ENCODE measurements around the gene ADGRA3. TPM values are rescaled to one million over a fixed set of nuclear protein-coding genes. Genes with fewer than 3 reads are reported as not detected.

The ADGRA3 gene
- total and polyA plus RNA-seq, 2 donors (not counting 3 experiments of a cell fraction or from before 2014, with no cell fraction given) = 17.2 to 36.2 TPM

DNA sequence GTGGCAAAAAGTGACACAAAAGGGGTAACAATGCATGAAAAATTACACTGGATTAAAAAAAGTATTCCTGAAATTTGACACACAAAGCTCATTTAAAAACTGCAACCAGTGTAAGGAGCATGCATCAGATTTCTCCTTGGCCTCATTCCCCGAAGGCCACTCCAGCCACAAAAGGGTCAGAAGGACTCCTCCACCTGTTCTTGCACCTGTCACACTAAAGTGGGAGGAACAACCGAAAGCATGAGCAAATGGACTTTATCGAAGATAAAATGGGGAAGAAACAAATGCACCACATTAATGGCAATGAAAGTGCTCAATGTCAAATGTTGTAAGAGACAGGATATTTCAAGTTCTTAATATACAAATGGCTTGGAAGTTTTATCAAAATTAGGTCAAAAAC is 88.2 kb downstream of the ADGRA3 start:
- Histone ChIP-seq H3K36me3 (ENCODE audit: control insufficient read depth in 2 of 2, extremely low read depth in 1 of 2, insufficient read depth in 2 of 2, low read length in 2 of 2) (no peaks in the 10 kb centered on the region), H4K20me1 (replicated peaks; ENCODE audit: control insufficient read depth, extremely low read depth, insufficient read depth, low read length) (no peaks in the 10 kb centered on the region), H3K27me3 (ENCODE audit: control insufficient read depth in 2 of 2, insufficient read depth in 2 of 2, low read length in 2 of 2) (no peaks in the 10 kb centered on the region), H3K27ac (ENCODE audit: insufficient read depth, low read depth, low read length) (no peak overlapping the region), H3K79me2 (ENCODE audit: control insufficient read depth, insufficient read depth, low read length) (no peaks in the 10 kb centered on the region), H3K9me1 (replicated peaks; ENCODE audit: control insufficient read depth, extremely low read depth, insufficient read depth, low read length) (no peaks in the 10 kb centered on the region), H2AFZ (ENCODE audit: low read depth, low read length) (no peak overlapping the region), H3K4me1 (ENCODE audit: control insufficient read depth, extremely low read depth, insufficient read depth, low read length) (no peaks in the 10 kb centered on the region), H3K4me3 (replicated peaks in 1 of 3; ENCODE audit: insufficient read depth in 1 of 3, low read depth in 1 of 3, low read length in 3 of 3) (no peak overlapping the region), H3K4me2 (ENCODE audit: insufficient read depth, low read length) (no peak overlapping the region), H3K9ac (replicated peaks; ENCODE audit: extremely low read depth, insufficient read depth, low read length) (no peak overlapping the region), H3K9me3 (replicated peaks; ENCODE audit: control insufficient read depth, insufficient read depth, low read length) (no peaks in the 10 kb centered on the region)
- ChIA-PET POLR2A (no interaction called here), CTCF (interaction anchor here (0.7 to 1.7 kb wide), 2 partner anchors 39 to 180 kb away, joined by 3 to 5 read pairs; no protein-coding TSS in a partner anchor)
- dilution Hi-C loops (cut with MboI; ENCODE audit: extremely low pct_ligation_motif_present, low sequenced_read_pairs) = no loop called here
- intact Hi-C loops (cut with micrococcal nuclease) = no loop called here
- no peak for DNase-seq (ENCODE audit: low read depth, low spot score)
- no peak for TF ChIP-seq POLR2A (IDR thresholded peaks at IDR 0.05; ENCODE audit: low read depth, low read length)
- no peak for TF ChIP-seq JUN (IDR thresholded peaks at IDR 0.05; ENCODE audit: borderline replicate concordance, insufficient read depth, insufficient read length, low read depth)
- TF ChIP-seq, protein P1, sequence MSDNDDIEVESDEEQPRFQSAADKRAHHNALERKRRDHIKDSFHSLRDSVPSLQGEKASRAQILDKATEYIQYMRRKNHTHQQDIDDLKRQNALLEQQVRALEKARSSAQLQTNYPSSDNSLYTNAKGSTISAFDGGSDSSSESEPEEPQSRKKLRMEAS (IDR thresholded peaks at IDR 0.05; ENCODE audit: insufficient read depth, insufficient read length) = no peak
- TF ChIP-seq EZH2 (IDR thresholded peaks at IDR 0.05; ENCODE audit: borderline replicate concordance, low read depth, low read length, severe bottlenecking) = no peak
- TF ChIP-seq FOS (IDR thresholded peaks at IDR 0.05; ENCODE audit: borderline replicate concordance, insufficient read depth, low read length) = no peak
- TF ChIP-seq CTCF (IDR thresholded peaks at IDR 0.05; ENCODE audit: extremely low read depth in 1 of 2, insufficient read depth in 1 of 2, low read depth in 1 of 2, low read length in 2 of 2) = no peak
- TF ChIP-seq POLR2AphosphoS5 (IDR thresholded peaks at IDR 0.05; ENCODE audit: insufficient read depth, low read depth, low read length) = no peak
- no peak for TF ChIP-seq MYC (IDR thresholded peaks at IDR 0.05; ENCODE audit: low read depth, low read length)
- TF ChIP-seq GATA2 (IDR thresholded peaks at IDR 0.05; ENCODE audit: insufficient read depth, insufficient read length, low read depth, low read length) = no peak
- BruUV-seq (replicated peaks) = no TSS peak
- no peak for FAIRE-seq

All from endothelial cell of umbilical vein (primary cell).